Left forelimb (tissue), 1 donor: ENCODE results near the gene CTR9.

ENCODE experiments used
- DNase-seq: peaks from one replicate; pipeline ENCODE4 v3.0.0-alpha.2; 2018; ENCODE audit warnings: low spot score

Gene CTR9

DNA sequence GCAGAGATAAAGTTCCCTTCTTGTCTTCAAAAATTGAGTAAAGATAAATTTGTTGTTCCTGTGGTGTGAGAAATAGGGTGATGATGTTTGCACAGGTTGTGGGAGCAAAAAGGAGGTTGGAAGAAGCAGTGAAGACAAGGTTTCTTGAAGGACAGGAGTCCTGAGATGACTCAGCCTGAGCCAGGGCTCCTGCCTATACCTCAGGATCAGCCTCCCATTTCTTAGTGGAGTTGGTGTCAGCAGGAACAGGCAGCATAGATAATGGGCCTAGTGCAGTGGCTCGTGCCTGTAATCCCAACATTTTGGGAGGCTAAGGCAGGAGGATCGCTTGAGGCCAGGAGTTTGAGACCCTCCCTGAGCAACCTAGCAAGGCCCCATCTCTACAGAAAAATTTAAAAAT is 29.0 kb downstream of the CTR9 start:
- DNase-seq, result no peak

DNA sequence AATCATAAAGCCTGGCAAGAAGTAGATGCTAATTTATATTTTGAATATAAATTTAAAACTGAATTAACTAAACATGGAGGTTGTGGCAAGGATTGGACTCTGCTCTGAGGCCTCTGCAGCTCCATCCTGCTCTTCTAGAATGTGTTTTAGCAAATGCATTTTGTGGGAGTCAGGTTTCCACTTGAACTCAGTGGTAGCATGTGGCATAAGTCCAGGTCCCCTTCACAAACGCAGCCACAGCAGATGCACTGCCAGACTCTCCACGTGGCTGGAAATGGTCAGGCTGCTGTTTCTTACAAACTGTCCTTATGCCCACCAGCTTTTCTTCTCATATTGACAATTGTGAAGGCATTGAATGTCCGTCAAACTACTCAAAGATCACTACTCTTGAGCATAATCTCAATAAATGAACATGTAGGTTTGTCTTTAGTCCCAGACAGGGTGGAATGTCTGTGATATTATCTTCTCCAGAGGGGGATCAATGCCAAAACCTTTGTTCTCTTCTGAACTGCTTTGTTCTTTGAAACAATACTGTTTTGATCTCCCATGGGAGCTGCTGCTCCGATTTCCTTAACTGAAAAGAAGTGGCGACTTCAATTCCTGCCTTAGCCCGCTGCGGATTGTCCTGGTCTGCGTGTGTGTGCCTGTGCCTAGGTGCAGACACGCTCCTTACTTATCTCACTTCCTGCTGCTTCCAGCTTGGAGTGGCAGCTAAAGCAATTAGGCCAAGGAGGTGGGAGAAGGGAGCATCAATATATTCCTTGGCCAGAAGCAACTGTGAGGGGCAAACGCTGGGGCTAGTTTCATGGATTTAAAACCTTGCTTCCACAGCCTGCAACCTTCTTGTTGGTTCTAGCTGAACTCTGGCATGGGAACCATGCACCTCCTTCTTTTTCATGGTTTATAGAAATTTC is 33.4 kb downstream of the CTR9 start:
- no peak for DNase-seq

DNA sequence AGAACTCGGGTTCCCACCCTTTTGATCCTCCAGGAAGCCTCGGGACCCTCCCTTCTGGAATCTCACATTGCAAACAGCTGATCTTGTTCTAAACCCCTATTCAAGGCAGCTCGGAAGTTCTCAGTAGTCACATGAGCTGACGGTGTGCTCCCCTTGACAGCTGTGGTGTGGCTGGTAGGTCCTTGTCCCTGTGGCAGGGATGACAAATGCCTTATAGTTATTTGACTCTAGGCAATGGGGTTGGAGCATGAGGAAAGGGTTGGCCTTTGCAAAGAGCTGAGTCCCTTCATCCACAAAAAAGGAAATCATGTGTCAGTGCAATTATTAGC is 34.1 kb downstream of the CTR9 start:
- no peak for DNase-seq

DNA sequence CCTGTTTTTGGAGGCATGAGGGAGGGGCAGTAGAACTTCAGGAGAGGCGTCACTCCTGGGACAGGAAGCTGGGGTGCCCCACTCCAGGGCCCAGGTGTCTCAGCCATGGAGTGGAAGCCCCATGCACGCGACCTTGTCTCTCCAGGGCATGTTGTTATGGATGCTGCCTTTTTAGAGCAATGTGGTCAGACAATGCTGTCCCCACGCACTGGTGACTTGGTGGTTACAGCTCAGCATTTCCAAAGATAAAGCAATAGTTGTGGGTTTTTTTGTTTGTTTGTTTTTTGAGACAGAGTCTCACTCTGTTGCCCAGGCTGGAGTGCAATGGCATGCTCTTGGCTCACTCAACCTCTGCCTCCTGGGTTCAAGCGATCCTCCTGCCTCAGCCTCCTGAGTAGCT is 35.4 kb downstream of the CTR9 start:
- DNase-seq, result no peak

DNA sequence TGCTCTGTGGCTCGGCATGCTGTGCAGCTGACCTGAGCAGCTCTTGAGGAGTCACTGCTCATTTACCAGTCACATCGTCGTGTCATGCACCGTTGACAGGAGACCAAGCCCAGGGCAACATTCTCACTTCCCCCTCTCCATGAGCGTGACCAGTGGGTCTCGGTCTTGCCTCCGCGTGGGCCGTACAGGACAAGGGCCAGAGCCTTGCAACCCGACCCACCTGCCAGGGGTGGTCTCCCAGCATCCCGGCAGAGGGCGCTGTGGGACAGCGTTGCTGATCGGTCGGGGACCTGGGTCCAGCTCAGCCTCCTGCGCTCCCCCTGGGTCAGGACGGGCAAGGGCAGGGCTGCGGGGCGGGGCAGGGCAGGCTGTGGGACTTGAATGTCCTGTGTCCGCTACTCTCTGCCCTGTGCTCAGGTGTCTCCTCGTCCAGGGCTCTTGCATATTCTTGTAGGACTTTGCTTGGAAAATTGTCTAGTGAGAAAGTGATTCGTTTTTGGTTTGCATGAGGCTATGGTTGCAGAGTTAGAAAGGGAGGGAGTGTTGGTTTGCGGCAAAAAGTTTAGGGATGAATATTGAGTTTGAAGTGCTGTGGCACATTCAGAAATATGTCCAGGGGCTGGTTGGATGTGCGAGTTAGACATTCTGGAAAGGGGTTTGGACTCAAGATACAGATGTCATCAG is 41.5 kb downstream of the CTR9 start:
- peak; percentile 86 for DNase-seq

DNA sequence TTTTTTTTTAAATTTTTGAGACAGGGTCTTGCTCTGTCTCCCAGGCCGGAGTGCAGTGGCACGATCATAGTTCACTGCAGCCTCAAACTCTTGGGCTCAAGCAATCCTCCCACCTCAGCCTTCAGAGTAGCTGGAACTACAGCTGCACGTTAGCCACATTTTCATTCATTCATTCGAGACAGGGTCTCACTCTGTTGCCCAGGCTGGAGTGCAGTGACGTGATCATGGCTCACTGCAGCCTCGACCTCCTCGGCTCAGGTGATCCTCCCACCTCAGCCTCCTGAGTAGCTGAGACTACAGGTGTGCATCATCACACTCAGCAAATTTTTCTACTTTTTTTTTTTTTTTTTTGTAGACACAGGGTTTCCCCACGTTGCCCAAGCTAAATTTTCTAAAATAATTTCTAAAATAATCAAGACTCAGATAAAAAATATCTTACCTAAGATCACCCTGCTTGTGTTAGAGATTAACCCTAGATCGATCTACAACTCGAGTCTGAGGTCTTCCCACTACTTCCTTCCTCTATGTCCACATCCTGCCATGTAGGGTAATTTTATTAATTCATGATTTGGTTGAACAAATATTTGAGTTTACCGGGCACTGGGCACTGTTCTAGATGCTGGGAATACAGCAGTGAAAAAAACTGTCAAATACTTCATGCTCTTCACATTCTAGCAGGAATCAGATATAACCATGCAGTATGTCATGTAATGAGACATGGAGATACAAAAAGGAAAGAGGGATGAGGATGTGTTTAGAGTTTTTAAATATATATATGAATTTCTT is 42.6 kb downstream of the CTR9 start:
- no peak for DNase-seq

DNA sequence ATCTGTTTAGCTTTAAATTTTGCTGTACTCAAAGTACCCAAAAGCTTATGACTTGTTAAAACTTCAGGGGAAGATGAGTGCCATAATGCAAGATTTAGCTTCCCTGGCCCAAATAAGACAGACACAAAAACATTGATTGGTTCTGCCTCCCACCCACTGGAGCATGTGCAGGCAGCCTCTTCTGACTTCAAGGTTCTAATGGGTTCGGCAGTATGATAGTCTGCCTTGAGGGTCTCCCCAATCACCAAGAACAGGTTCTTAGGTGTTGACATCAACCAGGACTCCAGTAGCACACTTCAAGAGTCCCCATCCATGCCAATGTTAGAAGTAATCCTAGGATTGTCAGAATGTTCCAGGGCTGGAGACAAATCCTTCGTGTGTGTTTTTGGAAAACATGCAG is 45.1 kb downstream of the CTR9 start:
- no peak for DNase-seq

DNA sequence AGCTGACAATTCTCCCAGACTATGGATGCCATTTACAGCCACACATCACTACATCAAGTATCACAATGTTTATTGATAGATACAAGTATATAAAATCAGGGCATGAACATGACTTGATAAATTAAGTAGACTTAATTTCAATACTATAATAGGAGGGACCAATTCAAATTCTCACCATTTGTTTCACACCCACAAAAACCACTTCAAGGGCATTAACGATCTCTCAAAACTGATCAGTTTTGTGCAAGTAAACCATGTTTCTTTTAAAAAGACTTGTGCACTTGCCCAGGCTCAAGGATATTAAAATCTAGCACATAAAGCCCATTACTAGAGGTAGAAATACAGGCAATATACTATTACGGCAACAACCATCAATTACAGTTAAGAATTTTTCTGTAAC is 46.0 kb downstream of the CTR9 start:
- DNase-seq, result no peak

DNA sequence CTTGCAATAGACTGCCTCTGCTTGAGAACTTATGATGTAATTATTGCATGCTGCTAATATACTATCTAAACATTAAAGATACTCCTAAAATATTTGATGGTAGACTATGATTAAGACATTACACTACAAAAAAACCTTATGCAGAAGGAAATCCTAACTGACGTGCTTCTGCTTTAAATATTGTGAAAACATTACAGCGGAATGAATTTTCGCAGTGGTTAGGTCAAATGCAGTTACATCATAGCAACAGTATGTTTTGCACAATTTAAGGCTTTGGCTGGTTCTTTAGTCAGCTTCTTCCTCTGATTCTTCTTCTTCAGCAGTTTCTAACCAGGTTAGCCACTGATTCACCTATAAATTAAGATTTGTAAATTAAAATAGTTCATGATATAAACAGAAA is 46.5 kb downstream of the CTR9 start:
- DNase-seq, result no peak

DNA sequence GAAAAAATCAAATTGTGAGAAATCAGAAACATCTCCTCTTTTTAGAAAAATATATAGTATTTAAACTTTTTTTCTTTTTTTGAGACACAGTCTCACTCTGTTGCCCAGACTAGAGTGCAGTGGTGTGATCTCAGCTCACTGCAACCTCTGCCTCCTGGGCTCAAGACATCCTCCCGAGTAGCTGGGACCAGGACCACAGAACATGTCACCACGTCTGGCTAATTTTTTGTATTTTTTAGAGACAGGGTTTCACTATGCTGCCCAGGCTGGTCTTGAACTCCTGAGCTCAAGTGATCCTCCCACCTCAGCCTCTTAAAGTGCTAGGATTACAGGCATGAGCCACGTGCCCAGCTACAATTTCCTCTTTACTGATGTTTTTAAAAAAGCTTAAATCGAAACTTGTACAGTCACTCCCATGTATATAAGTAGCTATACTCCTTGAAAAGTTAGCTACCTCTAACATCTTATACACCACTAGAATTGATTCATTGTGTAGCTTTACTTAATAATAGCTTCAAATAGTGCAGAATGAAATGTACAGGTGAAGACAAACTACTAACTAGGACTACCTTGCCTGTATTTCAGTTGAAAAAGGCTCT is 47.4 kb downstream of the CTR9 start:
- DNase-seq, result no peak

DNA sequence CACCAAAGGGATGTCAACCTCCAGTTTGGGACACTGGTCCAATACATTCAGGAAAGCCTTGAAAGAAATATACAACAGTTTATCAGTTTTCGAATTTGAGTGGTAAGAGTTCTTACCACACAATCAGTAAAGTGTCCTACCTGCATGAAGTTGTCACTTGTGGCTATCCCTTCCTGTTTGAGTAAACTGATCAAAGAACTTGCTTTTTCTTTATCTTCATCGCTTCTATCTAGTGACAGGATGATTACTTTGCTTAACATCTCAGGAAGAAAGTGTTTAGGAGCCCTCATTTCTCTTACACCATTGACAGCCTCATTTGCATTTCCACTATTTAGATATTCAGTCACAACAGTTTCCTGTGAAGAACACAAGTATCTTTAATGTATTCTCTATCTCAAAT is 49.2 kb downstream of the CTR9 start:
- no peak for DNase-seq

DNA sequence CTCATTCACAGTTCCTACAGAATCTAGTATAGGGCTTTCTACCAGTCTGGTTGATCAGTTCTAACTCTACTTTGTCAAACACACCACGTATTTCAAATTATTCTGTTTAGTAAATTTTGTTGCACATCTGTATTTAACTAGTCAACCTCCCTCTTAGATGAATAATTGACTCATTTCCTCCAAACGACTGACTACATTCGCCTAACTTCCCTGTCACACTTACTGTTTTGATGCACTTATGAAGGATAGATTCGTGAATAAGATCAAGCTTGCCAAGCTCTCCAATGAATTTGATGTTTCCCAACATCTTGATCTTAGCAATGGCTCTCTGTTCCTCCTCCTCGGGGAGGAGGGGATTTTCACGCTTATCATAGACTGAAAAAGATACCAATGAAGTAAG is 52.6 kb downstream of the CTR9 start:
- no peak for DNase-seq

DNA sequence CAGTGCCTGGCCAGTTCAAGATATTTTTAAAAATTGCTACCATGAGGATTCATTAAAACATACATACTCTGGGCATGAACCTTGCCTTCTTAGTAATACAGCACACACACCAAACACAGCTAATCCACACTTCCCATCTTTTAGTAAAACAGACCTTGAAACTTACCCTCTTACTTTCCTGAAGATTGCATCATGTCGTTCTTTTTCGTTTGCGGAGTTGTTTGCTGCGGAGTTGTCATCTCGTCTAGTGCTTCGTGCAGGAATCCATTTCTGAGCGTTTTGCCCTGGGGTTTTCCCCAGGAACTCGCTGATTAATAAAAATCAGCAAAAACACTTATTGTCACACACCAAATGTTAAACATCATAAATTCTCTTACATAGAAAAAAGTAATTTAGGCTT is 54.7 kb downstream of the CTR9 start:
- DNase-seq, result no peak

DNA sequence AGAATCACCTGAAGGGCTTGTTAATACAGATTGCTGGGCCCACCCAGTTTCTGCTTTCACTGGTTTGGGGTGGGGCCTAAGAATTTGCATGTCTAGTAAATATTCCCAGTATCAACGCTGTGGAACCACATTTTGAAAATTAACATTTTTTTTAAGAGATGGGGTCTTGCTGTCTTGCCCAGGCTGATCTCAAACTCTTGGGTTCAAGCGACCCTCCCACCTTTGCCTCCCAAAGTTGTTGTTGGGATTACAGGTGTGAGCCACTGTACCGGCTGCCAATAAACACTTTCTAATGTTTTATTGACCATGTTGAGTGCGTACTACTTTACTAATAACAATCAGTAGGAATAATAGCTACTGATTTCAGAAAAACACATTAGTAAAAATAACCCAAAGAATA is 55.2 kb downstream of the CTR9 start:
- no peak for DNase-seq

DNA sequence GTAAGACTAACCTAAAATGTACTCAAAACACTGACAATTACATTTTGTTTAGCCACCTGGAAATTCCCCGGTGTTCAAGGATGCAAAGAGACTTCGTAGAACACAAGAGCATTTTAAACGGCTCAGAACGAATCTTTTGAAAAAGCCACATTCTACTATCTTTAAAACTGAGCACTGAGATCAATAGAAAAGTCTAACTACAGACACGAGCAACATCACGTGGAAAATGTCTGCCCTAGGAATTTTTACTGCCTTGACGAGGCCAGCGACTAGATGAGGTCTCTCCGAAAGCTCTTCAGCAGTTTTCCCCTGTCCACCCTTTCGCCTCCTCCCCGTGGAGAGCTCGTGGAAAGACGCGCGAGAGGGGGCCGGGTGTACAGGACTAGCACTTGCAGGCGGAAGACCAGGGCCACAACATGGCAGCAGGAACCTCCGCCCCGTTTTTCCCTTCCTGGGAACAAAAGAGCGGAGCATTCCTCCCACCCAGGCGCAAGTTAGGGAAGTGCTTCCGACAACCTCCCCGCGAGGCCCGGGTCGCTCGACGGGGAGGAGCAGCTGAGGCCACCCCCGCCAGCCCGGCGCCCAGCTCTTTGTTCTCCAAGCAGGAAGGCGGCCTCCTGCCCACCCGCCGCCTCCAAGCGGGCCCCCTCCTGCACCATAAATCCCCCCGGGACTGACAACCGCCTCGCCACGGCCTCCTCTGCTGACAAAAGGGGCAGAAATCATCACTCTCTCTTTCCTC is 56.6 kb downstream of the CTR9 start:
- DNase-seq, result peak; percentile 87

DNA sequence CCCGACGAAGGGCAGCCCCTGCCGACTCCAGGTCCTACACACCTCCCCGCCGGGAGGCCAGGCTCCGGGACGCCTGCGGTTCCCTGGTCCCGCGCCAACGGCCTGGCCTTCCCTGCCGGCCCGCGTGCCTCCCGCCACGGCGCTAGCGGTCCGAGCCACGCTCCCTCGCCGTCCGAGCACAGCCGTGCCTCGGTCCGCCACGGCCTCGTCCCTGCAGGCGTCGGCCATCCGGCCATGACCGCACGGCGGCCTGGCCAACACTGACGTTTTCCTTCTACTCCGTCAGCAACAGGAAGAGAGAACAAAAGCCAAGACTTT is 57.1 kb downstream of the CTR9 start:
- DNase-seq, result no peak

DNA sequence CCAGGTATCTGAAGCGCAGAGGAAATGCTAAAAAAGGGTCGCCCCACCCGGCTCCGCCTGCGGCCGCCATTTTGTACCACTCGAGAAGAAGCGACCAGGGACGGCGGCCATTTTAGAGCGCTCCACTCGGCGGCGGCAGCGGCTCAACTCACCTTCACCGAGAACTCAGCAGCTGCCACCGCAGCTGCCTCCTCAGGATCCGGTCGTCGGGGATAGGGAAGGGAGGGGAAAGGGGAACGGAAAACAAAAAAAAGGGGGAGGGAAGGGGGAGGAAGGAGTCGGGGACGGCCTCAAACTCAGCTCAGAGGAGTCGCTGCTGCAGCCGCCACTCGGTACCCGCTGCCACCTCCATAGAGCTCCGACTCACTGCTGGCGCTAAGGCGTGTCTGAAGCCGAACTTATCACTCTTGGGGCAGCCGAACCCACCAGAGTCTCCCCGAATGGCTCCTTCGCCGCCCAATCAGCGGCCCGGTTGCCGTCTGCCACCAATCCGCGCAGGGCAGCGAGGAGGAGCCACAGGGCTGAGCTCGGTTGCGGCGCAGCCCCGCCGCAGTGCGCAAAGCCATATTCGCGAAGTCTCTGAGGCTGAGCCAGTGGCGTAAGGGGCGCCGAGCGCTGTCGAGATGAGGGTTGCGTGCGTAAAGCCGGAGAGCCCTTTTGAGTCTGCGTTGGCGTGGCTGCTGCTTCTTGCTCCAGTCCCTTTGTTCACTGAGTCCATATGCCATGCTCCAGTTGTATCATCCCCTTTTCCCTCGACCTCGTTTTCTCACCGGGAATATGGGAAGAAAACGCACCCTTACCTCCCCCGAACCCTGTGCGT is 57.7 kb downstream of the CTR9 start, which contains the start of gene EIF4G2:
EIF4G2 (minus strand) TSS at position 374 of the 820 bp plus-strand sequence.
- peak; percentile 99 for DNase-seq

DNA sequence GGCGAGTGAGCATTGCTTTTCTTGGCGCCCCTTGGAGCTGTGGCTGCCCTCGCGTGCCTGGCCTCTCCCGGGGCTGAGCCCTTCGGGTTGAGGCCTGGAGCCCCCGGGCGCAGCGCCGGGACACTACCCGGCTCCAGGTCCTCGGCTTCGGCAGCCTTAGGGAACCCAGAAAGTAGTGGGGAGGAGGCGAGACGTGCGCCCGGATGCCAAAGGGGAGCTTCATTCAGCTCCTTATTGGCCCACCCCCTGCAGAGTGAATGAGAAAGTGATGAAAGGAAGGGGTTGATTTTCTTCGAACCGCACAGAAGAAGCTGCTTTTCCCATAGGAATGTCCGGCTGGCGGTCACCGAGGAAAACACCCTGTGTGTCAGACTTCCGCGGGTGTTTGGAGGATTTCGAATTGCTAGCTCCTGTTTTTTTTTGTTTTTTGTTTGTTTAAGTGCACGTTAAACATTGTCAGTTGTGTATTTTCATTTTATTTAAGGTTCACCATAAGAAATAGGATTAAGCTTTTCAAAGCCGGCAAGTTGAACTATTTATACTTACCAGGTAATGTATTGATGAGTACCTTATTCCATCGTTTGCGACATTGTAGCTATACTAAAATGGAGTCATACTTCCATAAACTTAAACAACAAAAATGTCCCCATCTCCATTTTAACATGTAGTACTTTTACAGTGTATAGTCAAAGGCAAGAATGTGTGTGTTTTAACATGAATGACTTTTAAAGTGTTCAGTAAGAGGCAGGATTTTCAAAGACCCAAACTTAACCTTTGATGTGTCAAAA is 58.5 kb downstream of the CTR9 start:
- DNase-seq, result no peak

DNA sequence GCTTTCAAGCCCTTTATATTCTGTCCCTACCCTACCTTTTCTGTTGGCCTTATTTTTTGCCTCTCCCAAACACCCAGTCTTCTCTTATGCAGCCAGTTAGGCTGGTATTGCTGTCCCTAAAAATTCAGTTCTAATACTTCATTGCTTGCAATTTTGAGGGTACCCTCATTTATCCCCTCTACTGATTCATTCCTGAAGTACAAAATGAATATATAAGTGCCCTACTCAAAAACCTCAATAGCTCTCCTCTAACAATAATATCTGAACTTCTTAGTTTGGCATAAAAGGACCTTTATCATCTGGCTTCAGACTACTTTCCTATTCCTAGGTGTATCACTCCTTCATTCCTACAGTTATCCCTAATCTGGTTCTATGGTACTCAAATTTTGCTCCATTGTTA is 62.9 kb downstream of the CTR9 start:
- no peak for DNase-seq

DNA sequence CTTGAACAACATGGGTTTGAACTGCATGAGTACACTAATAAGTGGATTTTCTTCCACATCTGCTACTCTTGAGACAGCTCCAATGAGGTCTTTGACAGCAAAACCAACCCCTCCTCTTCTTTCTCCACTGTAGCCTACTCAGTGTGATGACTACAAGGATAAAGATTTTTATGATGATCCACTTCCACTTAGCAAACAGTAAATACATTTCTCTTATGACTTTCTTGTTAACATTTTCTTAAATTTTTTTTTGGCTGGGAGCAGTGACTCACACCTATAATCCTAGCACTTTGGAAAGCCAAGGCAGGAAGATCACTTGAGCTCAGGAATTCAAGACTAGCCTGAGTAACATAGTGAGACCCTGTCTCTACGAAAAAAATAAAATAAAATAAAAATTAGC is 67.5 kb downstream of the CTR9 start:
- DNase-seq, result no peak
